Liver (tissue), 9 donors: Measurements from ENCODE around the gene AK3. TPM values are rescaled to one million over a fixed set of nuclear protein-coding genes. Genes with fewer than 3 reads are reported as not detected.

ENCODE experiments used
- DNase-seq: peaks from one replicate; pipeline ENCODE4 v3.0.0-alpha.2; 2017; ENCODE audit warnings: low spot score
- H3K27ac ChIP-seq, 2 donors: one replicate each; pipeline ENCODE4 v1.7.0; 2013; ENCODE audit warnings: inconsistent platforms in 2 of 2, low read length in 2 of 2, control low read depth in 1 of 2, low read depth in 1 of 2, mild to moderate bottlenecking in 1 of 2
- H3K27me3 ChIP-seq, 4 donors: one replicate each; pipeline versions ENCODE4 v1.6.1 to v1.7.0; 2013; ENCODE audit warnings: low read length in 3 of 4, inconsistent platforms in 1 of 4, mild to moderate bottlenecking in 1 of 4, moderate library complexity in 1 of 4; ENCODE audit not compliant: control insufficient read depth in 4 of 4, insufficient read depth in 4 of 4
- H3K36me3 ChIP-seq, 4 donors: one replicate each; pipeline versions ENCODE4 v1.6.1 to v1.7.0; 2013; ENCODE audit warnings: low read length in 3 of 4, mild to moderate bottlenecking in 3 of 4, low read depth in 1 of 4, moderate library complexity in 1 of 4; ENCODE audit not compliant: control insufficient read depth in 4 of 4, insufficient read depth in 3 of 4
- H3K4me1 ChIP-seq, 4 donors: one replicate each; pipeline versions ENCODE4 v1.6.1 to v1.7.0; 2013; ENCODE audit warnings: low read length in 3 of 4, mild to moderate bottlenecking in 3 of 4, moderate library complexity in 1 of 4; ENCODE audit not compliant: control insufficient read depth in 4 of 4, insufficient read depth in 4 of 4
- H3K4me3 ChIP-seq, 3 donors: one replicate each; pipeline versions ENCODE4 v1.6.1 to v1.7.0; 2013; ENCODE audit warnings: low read length in 3 of 3, control low read depth in 1 of 3, low read depth in 1 of 3, mild to moderate bottlenecking in 1 of 3
- H3K9ac ChIP-seq, 2 donors: one replicate each; pipeline ENCODE4 v1.7.0; 2013; ENCODE audit warnings: low read length in 2 of 2, mild to moderate bottlenecking in 2 of 2, moderate library complexity in 2 of 2, control low read depth in 1 of 2, low read depth in 1 of 2
- H3K9me3 ChIP-seq, 4 donors: one replicate each; pipeline versions ENCODE4 v1.6.1 to v1.7.0; 2013; ENCODE audit warnings: low read length in 3 of 4; ENCODE audit not compliant: control insufficient read depth in 4 of 4
- EGR1 ChIP-seq, 2 donors: IDR thresholded peaks; 2 replicates each; pipeline ENCODE4 v1.6.1; 2016 to 2018; ENCODE audit warnings: antibody characterized with exemption in 2 of 2, low read depth in 2 of 2
- FOXA1 ChIP-seq: IDR thresholded peaks from 2 replicates; pipeline ENCODE4 v1.6.1; 2016; ENCODE audit warnings: antibody characterized with exemption
- FOXA2 ChIP-seq: IDR thresholded peaks from 2 replicates; pipeline ENCODE4 v1.6.1; 2016; ENCODE audit warnings: antibody characterized with exemption
- GABPA ChIP-seq, 2 donors: IDR thresholded peaks in 1 of 2; conservative IDR thresholded peaks in 1 of 2; 2 replicates each; pipeline ENCODE4 v1.6.1; 2016; ENCODE audit warnings: antibody characterized with exemption in 2 of 2, mild to moderate bottlenecking in 1 of 2, moderate library complexity in 1 of 2
- HNF4A ChIP-seq, 2 donors: conservative IDR thresholded peaks; 2 replicates each; pipeline ENCODE4 v1.6.1; 2016; ENCODE audit warnings: antibody characterized with exemption in 2 of 2, mild to moderate bottlenecking in 2 of 2
- HNF4G ChIP-seq: IDR thresholded peaks from 2 replicates; pipeline ENCODE4 v1.6.1; 2016; ENCODE audit warnings: antibody characterized with exemption
- JUND ChIP-seq, 2 donors: IDR thresholded peaks; 2 replicates each; pipeline ENCODE4 v1.6.1; 2016; ENCODE audit warnings: antibody characterized with exemption in 2 of 2
- NR2F2 ChIP-seq: IDR thresholded peaks from 2 replicates; pipeline ENCODE4 v1.6.1; 2016; ENCODE audit warnings: antibody characterized with exemption
- RAD21 ChIP-seq, 2 donors: IDR thresholded peaks; 2 replicates each; pipeline ENCODE4 v1.6.1; 2016; ENCODE audit warnings: antibody characterized with exemption in 2 of 2, mild to moderate bottlenecking in 2 of 2
- RXRA ChIP-seq, 2 donors: IDR thresholded peaks; 2 replicates each; pipeline ENCODE4 v1.6.1; 2017 to 2018; ENCODE audit warnings: antibody characterized with exemption in 2 of 2, mild to moderate bottlenecking in 1 of 2
- SP1 ChIP-seq: IDR thresholded peaks from 2 replicates; pipeline ENCODE4 v1.6.1; 2018; ENCODE audit warnings: antibody characterized with exemption, mild to moderate bottlenecking
- TAF1 ChIP-seq: conservative IDR thresholded peaks from 2 replicates; pipeline ENCODE4 v1.6.1; 2016; ENCODE audit warnings: antibody characterized with exemption, mild to moderate bottlenecking
- YY1 ChIP-seq: IDR thresholded peaks from 2 replicates; pipeline ENCODE4 v1.6.1; 2016; ENCODE audit warnings: antibody characterized with exemption, mild to moderate bottlenecking
- WGBS: extraction: QIAGEN DNeasy Blood & Tissue Kit; methylation state at CpG from one replicate; pipeline ENCODE4 v1.1.7; 2013; 5-methylcytosine and 5-hydroxymethylcytosine counted together
- polyA plus RNA-seq, 2 donors: library from polyadenylated mRNA; stranded (reverse) in 1 of 2; unstranded in 1 of 2; fragments of 200-250 nt in 1 of 2; fragments of >200 nt in 1 of 2; fragmentation: Nextera tagmentation in 1 of 2; extraction: Ambion mirVana in 1 of 2; gene quantifications; one replicate each; pipeline versions ENCODE4 v1.2.1 to v1.2.3, GENCODE V29; 2013 to 2015
- total RNA-seq, 2 donors: library from RNA; depleted of rRNA; stranded (reverse); fragments of >200 nt; gene quantifications; one replicate each; pipeline ENCODE4 v1.2.3, GENCODE V29; 2014
- TF ChIP-seq, protein P1 (sequence below): IDR thresholded peaks from 2 replicates; pipeline ENCODE4 v1.6.1; 2016; ENCODE audit warnings: antibody characterized with exemption
- TF ChIP-seq, protein P2 (sequence below): IDR thresholded peaks from 2 replicates; pipeline ENCODE4 v1.6.1; 2016; ENCODE audit warnings: antibody characterized with exemption
- TF ChIP-seq, protein P3 (sequence below): IDR thresholded peaks from 2 replicates; pipeline ENCODE4 v1.6.1; 2016; ENCODE audit warnings: antibody characterized with exemption, mild to moderate bottlenecking
- TF ChIP-seq, protein P4 (sequence below): IDR thresholded peaks from 2 replicates; pipeline ENCODE4 v1.6.1; 2016; ENCODE audit warnings: antibody characterized with exemption
- TF ChIP-seq, protein P5 (sequence below): fragments of 150-350 bp; IDR thresholded peaks from 2 replicates; pipeline ENCODE4 v1.5.1; 2017; ENCODE audit warnings: improper control_type of control experiment, low read depth, low read length; ENCODE audit not compliant: missing input control
- donor health status: healthy.
- donor health status: healthy.
- donor health status: healthy.
- donor health status: healthy.
- donor health status: healthy.

The AK3 gene
- total and polyA plus RNA-seq, 4 donors, result 70.6 to 181 (median 101) TPM

DNA sequence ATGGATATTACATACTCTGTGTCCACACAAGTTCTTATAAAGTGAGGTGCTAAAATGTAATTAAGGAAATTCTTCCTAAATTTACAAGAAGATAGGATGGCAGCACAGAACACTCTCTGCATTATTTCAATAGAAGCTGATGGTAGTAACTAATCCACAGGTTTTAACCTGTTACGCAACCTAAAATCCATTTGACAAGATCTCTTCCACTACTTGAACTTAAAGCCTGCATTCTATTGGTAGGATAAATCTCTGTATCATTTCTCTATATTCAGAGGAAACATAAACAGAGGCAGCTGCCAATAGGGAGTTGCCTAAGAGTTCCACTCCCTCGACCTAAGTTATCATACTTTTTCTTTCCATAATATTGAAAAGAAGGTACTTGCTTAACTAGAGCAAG is 40.1 kb downstream of the AK3 start:
- Histone ChIP-seq H3K4me1 (peaks cover 1 to 13% (median 6%) of the 10 kb centered on the region in 4 donors), H3K36me3 (peaks cover 1 to 51% (median 48%) of the 10 kb centered on the region in 4 donors), H3K9me3 (no peaks in the 10 kb centered on the region), H3K27me3 (no peaks in the 10 kb centered on the region), H3K4me3 (no peak overlapping the region), H3K9ac (no peak overlapping the region), H3K27ac (no peak overlapping the region)
- 64% methylated on average over 2 of the region's 2 CpGs for WGBS
- no peak for TF ChIP-seq YY1
- TF ChIP-seq JUND (IDR thresholded peaks at IDR 0.05), result no peak
- no peak for TF ChIP-seq RXRA (IDR thresholded peaks at IDR 0.05)
- no peak for TF ChIP-seq FOXA1
- TF ChIP-seq HNF4A (conservative IDR thresholded peaks at IDR 0.05), result no peak
- TF ChIP-seq, protein P1, sequence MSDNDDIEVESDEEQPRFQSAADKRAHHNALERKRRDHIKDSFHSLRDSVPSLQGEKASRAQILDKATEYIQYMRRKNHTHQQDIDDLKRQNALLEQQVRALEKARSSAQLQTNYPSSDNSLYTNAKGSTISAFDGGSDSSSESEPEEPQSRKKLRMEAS, result no peak
- no peak for DNase-seq

DNA sequence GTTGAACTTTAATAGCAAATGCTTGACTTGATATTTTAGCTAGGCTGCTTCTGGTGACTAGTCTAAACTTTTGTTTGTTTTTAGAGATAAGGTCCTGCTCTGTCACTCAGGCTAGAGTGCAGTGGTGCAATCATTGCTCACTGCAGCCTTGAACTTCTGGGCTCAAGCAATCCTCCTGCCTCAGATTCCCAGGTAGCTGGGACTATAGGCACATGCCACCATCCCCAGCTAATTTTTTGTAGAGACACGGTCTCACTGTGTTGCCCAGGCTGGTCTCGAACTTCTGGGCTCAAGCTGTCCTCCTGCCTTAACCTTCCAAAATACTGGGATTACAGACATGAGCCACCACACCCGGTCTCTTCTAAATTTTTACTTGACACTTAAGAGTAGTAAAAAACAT is 40.9 kb downstream of the AK3 start:
- H3K9me3 ChIP-seq, result no peaks in the 10 kb centered on the region
- H3K9ac ChIP-seq, result no peak overlapping the region
- H3K36me3 ChIP-seq, result peaks cover 1 to 54% (median 45%) of the 10 kb centered on the region in 4 donors
- H3K4me3 ChIP-seq, result no peak overlapping the region
- TF ChIP-seq YY1 (peak; percentile 30), NR2F2 (no peak), RXRA (IDR thresholded peaks at IDR 0.05) (peak; percentile 72 to 78), RAD21 (IDR thresholded peaks at IDR 0.05) (peak; percentile 37 to 56), FOXA2 (peak; percentile 17), JUND (IDR thresholded peaks at IDR 0.05) (peak; percentile 20 to 69), GABPA (IDR thresholded peaks at IDR 0.05 in 1 of 2, conservative IDR thresholded peaks at IDR 0.05 in 1 of 2) (no peak), SP1 (peak; percentile 53), FOXA1 (no peak), HNF4A (conservative IDR thresholded peaks at IDR 0.05) (peak; percentile 79 to 84), HNF4G (no peak), TAF1 (no peak), EGR1 (IDR thresholded peaks at IDR 0.05; ENCODE audit: low read depth in 2 of 2) (peak in 1 of 2 donors; percentile 15)
- TF ChIP-seq, protein P2, sequence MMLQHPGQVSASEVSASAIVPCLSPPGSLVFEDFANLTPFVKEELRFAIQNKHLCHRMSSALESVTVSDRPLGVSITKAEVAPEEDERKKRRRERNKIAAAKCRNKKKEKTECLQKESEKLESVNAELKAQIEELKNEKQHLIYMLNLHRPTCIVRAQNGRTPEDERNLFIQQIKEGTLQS, result peak; percentile 84
- TF ChIP-seq, protein P1, result no peak
- TF ChIP-seq, protein P3, sequence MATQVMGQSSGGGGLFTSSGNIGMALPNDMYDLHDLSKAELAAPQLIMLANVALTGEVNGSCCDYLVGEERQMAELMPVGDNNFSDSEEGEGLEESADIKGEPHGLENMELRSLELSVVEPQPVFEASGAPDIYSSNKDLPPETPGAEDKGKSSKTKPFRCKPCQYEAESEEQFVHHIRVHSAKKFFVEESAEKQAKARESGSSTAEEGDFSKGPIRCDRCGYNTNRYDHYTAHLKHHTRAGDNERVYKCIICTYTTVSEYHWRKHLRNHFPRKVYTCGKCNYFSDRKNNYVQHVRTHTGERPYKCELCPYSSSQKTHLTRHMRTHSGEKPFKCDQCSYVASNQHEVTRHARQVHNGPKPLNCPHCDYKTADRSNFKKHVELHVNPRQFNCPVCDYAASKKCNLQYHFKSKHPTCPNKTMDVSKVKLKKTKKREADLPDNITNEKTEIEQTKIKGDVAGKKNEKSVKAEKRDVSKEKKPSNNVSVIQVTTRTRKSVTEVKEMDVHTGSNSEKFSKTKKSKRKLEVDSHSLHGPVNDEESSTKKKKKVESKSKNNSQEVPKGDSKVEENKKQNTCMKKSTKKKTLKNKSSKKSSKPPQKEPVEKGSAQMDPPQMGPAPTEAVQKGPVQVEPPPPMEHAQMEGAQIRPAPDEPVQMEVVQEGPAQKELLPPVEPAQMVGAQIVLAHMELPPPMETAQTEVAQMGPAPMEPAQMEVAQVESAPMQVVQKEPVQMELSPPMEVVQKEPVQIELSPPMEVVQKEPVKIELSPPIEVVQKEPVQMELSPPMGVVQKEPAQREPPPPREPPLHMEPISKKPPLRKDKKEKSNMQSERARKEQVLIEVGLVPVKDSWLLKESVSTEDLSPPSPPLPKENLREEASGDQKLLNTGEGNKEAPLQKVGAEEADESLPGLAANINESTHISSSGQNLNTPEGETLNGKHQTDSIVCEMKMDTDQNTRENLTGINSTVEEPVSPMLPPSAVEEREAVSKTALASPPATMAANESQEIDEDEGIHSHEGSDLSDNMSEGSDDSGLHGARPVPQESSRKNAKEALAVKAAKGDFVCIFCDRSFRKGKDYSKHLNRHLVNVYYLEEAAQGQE, result no peak
- TF ChIP-seq, protein P4, sequence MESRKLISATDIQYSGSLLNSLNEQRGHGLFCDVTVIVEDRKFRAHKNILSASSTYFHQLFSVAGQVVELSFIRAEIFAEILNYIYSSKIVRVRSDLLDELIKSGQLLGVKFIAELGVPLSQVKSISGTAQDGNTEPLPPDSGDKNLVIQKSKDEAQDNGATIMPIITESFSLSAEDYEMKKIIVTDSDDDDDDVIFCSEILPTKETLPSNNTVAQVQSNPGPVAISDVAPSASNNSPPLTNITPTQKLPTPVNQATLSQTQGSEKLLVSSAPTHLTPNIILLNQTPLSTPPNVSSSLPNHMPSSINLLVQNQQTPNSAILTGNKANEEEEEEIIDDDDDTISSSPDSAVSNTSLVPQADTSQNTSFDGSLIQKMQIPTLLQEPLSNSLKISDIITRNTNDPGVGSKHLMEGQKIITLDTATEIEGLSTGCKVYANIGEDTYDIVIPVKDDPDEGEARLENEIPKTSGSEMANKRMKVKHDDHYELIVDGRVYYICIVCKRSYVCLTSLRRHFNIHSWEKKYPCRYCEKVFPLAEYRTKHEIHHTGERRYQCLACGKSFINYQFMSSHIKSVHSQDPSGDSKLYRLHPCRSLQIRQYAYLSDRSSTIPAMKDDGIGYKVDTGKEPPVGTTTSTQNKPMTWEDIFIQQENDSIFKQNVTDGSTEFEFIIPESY, result no peak
- TF ChIP-seq, protein P5, sequence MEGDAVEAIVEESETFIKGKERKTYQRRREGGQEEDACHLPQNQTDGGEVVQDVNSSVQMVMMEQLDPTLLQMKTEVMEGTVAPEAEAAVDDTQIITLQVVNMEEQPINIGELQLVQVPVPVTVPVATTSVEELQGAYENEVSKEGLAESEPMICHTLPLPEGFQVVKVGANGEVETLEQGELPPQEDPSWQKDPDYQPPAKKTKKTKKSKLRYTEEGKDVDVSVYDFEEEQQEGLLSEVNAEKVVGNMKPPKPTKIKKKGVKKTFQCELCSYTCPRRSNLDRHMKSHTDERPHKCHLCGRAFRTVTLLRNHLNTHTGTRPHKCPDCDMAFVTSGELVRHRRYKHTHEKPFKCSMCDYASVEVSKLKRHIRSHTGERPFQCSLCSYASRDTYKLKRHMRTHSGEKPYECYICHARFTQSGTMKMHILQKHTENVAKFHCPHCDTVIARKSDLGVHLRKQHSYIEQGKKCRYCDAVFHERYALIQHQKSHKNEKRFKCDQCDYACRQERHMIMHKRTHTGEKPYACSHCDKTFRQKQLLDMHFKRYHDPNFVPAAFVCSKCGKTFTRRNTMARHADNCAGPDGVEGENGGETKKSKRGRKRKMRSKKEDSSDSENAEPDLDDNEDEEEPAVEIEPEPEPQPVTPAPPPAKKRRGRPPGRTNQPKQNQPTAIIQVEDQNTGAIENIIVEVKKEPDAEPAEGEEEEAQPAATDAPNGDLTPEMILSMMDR, result no peak
- no peaks in the 10 kb centered on the region for H3K27me3 ChIP-seq
- H3K4me1 ChIP-seq, result peaks cover 1 to 13% (median 6%) of the 10 kb centered on the region in 4 donors
- no peak for DNase-seq
- WGBS, result 56% methylated on average over 3 of the region's 3 CpGs
- peak overlapping the region in 1 of 2 donors; percentile 35 for H3K27ac ChIP-seq
